ENCODE measurements around the gene SRP19. TPM values are rescaled to one million over a fixed set of nuclear protein-coding genes. Genes with fewer than 3 reads are reported as not detected.

The SRP19 gene
- total RNA-seq, 1 experiment from 2014 or later, result 56.4 TPM

GRCh38 chr5:112865128-112865527, 4.0 kb downstream of the SRP19 start:
- CTCF ChIA-PET, result no interaction called here
- peaks cover 5% of the 10 kb centered on the region; the same call in 1 of the 2 replicates for H3K9me3 Mint-ChIP-seq
- TF ChIP-seq PRDM15 (CRISPR knock-in tag; IDR thresholded peaks at IDR 0.05) (no peak), PREB (CRISPR knock-in tag; IDR thresholded peaks at IDR 0.05; ENCODE audit: borderline replicate concordance) (no peak)
- H3K36me3 Mint-ChIP-seq, result peaks cover 64% of the 10 kb centered on the region
- H3K4me1 Mint-ChIP-seq, result peaks cover 17% of the 10 kb centered on the region
- peaks cover 1% of the 10 kb centered on the region for H3K27me3 Mint-ChIP-seq (ENCODE audit: low read depth)
- no peak overlapping the region for H3K4me3 Mint-ChIP-seq
- POLR2A ChIA-PET, result interaction anchor here (0.7 kb wide), 1 partner anchor 1498 kb away, joined by 3 read pairs; no protein-coding TSS in a partner anchor
- H3K27ac Mint-ChIP-seq, result no peak overlapping the region
- ATAC-seq (no peak), DNase-seq (ENCODE audit: low spot score) (no peak)

- Mint-ChIP-seq H3K27ac (no peak overlapping the region), H3K9me3 (no peaks in the 10 kb centered on the region), H3K4me3 (no peak overlapping the region), H3K36me3 (peaks cover 73% of the 10 kb centered on the region), H3K27me3 (ENCODE audit: low read depth) (no peaks in the 10 kb centered on the region), H3K4me1 (peaks cover 13% of the 10 kb centered on the region)
- DNase-seq (ENCODE audit: low spot score) (no peak), ATAC-seq (no peak)
- ChIA-PET CTCF (no interaction called here), POLR2A (interaction anchor here (0.6 kb wide), 1 partner anchor 13 kb away, joined by 4 read pairs; no protein-coding TSS in a partner anchor)
- TF ChIP-seq IRF1 (CRISPR knock-in tag; IDR thresholded peaks at IDR 0.05) (no peak), ZMAT4 (CRISPR knock-in tag; IDR thresholded peaks at IDR 0.05) (no peak), ATF3 (CRISPR knock-in tag; conservative IDR thresholded peaks at IDR 0.05) (no peak), SMAD3 (CRISPR knock-in tag; IDR thresholded peaks at IDR 0.05; ENCODE audit: borderline replicate concordance) (no peak), ZNF532 (CRISPR knock-in tag; IDR thresholded peaks at IDR 0.05; ENCODE audit: borderline replicate concordance) (no peak), ZNF396 (CRISPR knock-in tag; IDR thresholded peaks at IDR 0.05; ENCODE audit: borderline replicate concordance) (no peak), MYBL2 (CRISPR knock-in tag; IDR thresholded peaks at IDR 0.05) (no peak), NR3C1 (CRISPR knock-in tag; conservative IDR thresholded peaks at IDR 0.05; ENCODE audit: low read depth) (no peak), TEAD4 (CRISPR knock-in tag; IDR thresholded peaks at IDR 0.05) (no peak), ZBTB21 (CRISPR knock-in tag; IDR thresholded peaks at IDR 0.05; ENCODE audit: borderline replicate concordance) (no peak), ZNF138 (CRISPR knock-in tag; conservative IDR thresholded peaks at IDR 0.05) (no peak), HMGA2 (CRISPR knock-in tag; IDR thresholded peaks at IDR 0.05) (no peak)
Observed at GRCh38 chr5:112866739-112867138, 5.7 kb downstream of the SRP19 start.

All from WTC11 (cell line).